IMR-90 (cell line): ENCODE data around the gene PLA2G4D. TPM values are rescaled to one million over a fixed set of nuclear protein-coding genes. Genes with fewer than 3 reads are reported as not detected.

Source experiments
- ATAC-seq: fragments of 200-7000 bp; cut with Tn5 transposase; 2 replicates; pipeline ENCODE4 v1.9.1; 2020; ENCODE audit warnings: low read depth, mild to moderate bottlenecking, moderate library complexity
- BruUV-seq: library from RNA; stranded (reverse); fragments of 400-500 nt; replicated peaks from 2 replicates; lab custom pipeline; 2021; lab: Mats Ljungman, UMichigan
- CTCF ChIA-PET: fragments of 300-600 bp; formaldehyde crosslinking; extraction: SDS; loops from one replicate; lab custom pipeline; 2021; ENCODE audit warnings: antibody characterized with exemption; lab: Yijun Ruan, JAX
- POLR2A ChIA-PET: fragments of 300-600 bp; sonication (Branson Sonifier 250); formaldehyde crosslinking; loops from one replicate; lab custom pipeline; 2022; ENCODE audit warnings: antibody characterized with exemption; ENCODE audit not compliant: unreplicated experiment; lab: Charles Lee
- DNase-seq: peaks from one replicate; pipeline ENCODE4 v3.0.0; 2013
- H2AFZ ChIP-seq: replicated peaks from 2 replicates; pipeline ENCODE3; 2013; ENCODE audit warnings: low read length, mild to moderate bottlenecking; ENCODE audit not compliant: poor library complexity
- H2AK5ac ChIP-seq: 2 replicates; pipeline ENCODE4 v1.6.1; 2013; ENCODE audit warnings: low read depth, low read length, inconsistent platforms
- H2AK9ac ChIP-seq: replicated peaks from 2 replicates; pipeline ENCODE3; 2013; ENCODE audit warnings: mild to moderate bottlenecking, low read depth, low read length, moderate library complexity; ENCODE audit not compliant: poor library complexity
- H2BK120ac ChIP-seq: 2 replicates; pipeline ENCODE4 v1.6.1; 2013; ENCODE audit warnings: low read depth, low read length, inconsistent platforms
- H2BK15ac ChIP-seq: 3 replicates; pipeline ENCODE4 v1.6.1; 2013; ENCODE audit warnings: low read depth, low read length, inconsistent platforms
- H2BK20ac ChIP-seq: 2 replicates; pipeline ENCODE4 v1.6.1; 2013; ENCODE audit warnings: low read depth, mild to moderate bottlenecking, inconsistent platforms, low read length, moderate library complexity
- H2BK5ac ChIP-seq: 2 replicates; pipeline ENCODE4 v1.6.1; 2013; ENCODE audit warnings: mild to moderate bottlenecking, low read depth, low read length, inconsistent platforms; ENCODE audit not compliant: poor library complexity, severe bottlenecking
- H3K14ac ChIP-seq: replicated peaks from 2 replicates; pipeline ENCODE4 v1.6.1; 2013; ENCODE audit warnings: low read depth, low read length, inconsistent platforms
- H3K18ac ChIP-seq: 2 replicates; pipeline ENCODE4 v1.6.1; 2013; ENCODE audit warnings: low read depth, low read length, control low read depth
- H3K23ac ChIP-seq: 2 replicates; pipeline ENCODE4 v1.6.1; 2013; ENCODE audit warnings: low read depth, low read length, inconsistent platforms
- H3K27ac ChIP-seq: 2 replicates; pipeline ENCODE4 v1.5.1; 2013; ENCODE audit warnings: mild to moderate bottlenecking, control low read depth, low read length; ENCODE audit not compliant: insufficient read depth
- H3K27me3 ChIP-seq: 2 replicates; pipeline ENCODE4 v1.6.1; 2013; ENCODE audit warnings: low read length; ENCODE audit not compliant: control insufficient read depth, insufficient read depth
- H3K36me3 ChIP-seq: 2 replicates; pipeline ENCODE4 v1.6.1; 2013; ENCODE audit warnings: low read length, mixed read lengths; ENCODE audit not compliant: control insufficient read depth, insufficient read depth
- H3K4ac ChIP-seq: 2 replicates; pipeline ENCODE4 v1.6.1; 2013; ENCODE audit warnings: low read depth, low read length, inconsistent platforms
- H3K4me1 ChIP-seq: 2 replicates; pipeline ENCODE4 v1.6.1; 2013; ENCODE audit warnings: low read length, mixed read lengths; ENCODE audit not compliant: control insufficient read depth, insufficient read depth
- H3K4me2 ChIP-seq: 2 replicates; pipeline ENCODE4 v1.6.1; 2013; ENCODE audit warnings: low read depth, mild to moderate bottlenecking, control low read depth, low read length, moderate library complexity
- H3K4me3 ChIP-seq: 2 replicates; pipeline ENCODE4 v1.5.1; 2013; ENCODE audit warnings: low read depth, mild to moderate bottlenecking, control low read depth, low read length, moderate library complexity; ENCODE audit not compliant: insufficient read depth
- H3K56ac ChIP-seq: 2 replicates; pipeline ENCODE4 v1.6.1; 2013; ENCODE audit warnings: low read length, inconsistent platforms; ENCODE audit not compliant: insufficient read depth; ENCODE audit errors: extremely low read depth
- H3K79me1 ChIP-seq, 2 experiments: 2 replicates each; pipeline ENCODE4 v1.6.1; 2013; ENCODE audit warnings: low read length in 2 of 2, inconsistent platforms in 1 of 2, low read depth in 1 of 2
- H3K9ac ChIP-seq: 2 replicates; pipeline ENCODE4 v1.6.1; 2013; ENCODE audit warnings: low read depth, low read length, control low read depth
- H3K9me1 ChIP-seq: 2 replicates; pipeline ENCODE4 v1.6.1; 2013; ENCODE audit warnings: low read length, inconsistent platforms; ENCODE audit not compliant: insufficient read depth
- H3K9me3 ChIP-seq: 2 replicates; pipeline ENCODE4 v1.6.1; 2013; ENCODE audit warnings: low read length; ENCODE audit not compliant: control insufficient read depth, insufficient read depth
- H4K20me1 ChIP-seq: 2 replicates; pipeline ENCODE4 v1.6.1; 2013; ENCODE audit warnings: low read length, inconsistent platforms; ENCODE audit not compliant: insufficient read depth
- H4K5ac ChIP-seq: 2 replicates; pipeline ENCODE4 v1.6.1; 2013; ENCODE audit warnings: mild to moderate bottlenecking, low read depth, low read length, control low read depth
- H4K8ac ChIP-seq, 2 experiments: 2 replicates each; pipeline ENCODE4 v1.6.1; 2013; ENCODE audit warnings: low read depth in 2 of 2, low read length in 2 of 2, control low read depth in 1 of 2, inconsistent platforms in 1 of 2
- H4K91ac ChIP-seq: 2 replicates; pipeline ENCODE4 v1.6.1; 2013; ENCODE audit warnings: low read depth, low read length, inconsistent platforms; ENCODE audit not compliant: insufficient read depth
- FOS ChIP-seq: fragments of 150-350 bp; IDR thresholded peaks from 2 replicates; pipeline ENCODE4 v1.6.1; 2016; ENCODE audit warnings: low read depth, low read length
- NFE2L2 ChIP-seq: fragments of 150-350 bp; IDR thresholded peaks from 2 replicates; pipeline ENCODE4 v1.6.1; 2016; ENCODE audit warnings: low read depth, mild to moderate bottlenecking, low read length
- USF2 ChIP-seq: fragments of 150-350 bp; IDR thresholded peaks from 2 replicates; pipeline ENCODE4 v1.6.1; 2017; ENCODE audit warnings: mild to moderate bottlenecking, antibody characterized with exemption, low read length, low read depth
- WGBS, 2 experiments: methylation state at CpG; one replicate each; pipeline versions ENCODE4 v1.1.5 to v1.1.7; 2013; ENCODE audit warnings: missing lambda C conversion rate in 2 of 2; ENCODE audit not compliant: insufficient read length in 1 of 2; ENCODE audit errors: extremely low coverage in 2 of 2; 5-methylcytosine and 5-hydroxymethylcytosine counted together
- dilution Hi-C: fragments of 300-500 bp; cut with HindIII; formaldehyde crosslinking; loops from one replicate; pipeline ENCODE4 v1.14.3; 2018; ENCODE audit warnings: low sequenced_read_pairs; ENCODE audit not compliant: unreplicated experiment
- in situ Hi-C: fragments of 300-500 bp; cut with MboI; formaldehyde crosslinking; loops from 3 replicates; pipeline ENCODE4 v1.14.3; 2019; ENCODE audit warnings: low sequenced_read_pairs, inconsistent platforms, mixed read lengths
- intact Hi-C: fragments of 100-400 bp; cut with micrococcal nuclease; formaldehyde crosslinking; loops from 2 replicates; pipeline ENCODE4 v1.10.0; 2022
- polyA plus RNA-seq, 3 experiments: library from polyadenylated mRNA; depleted of rRNA; stranded (reverse); fragments of >200 nt; gene quantifications; 2 replicates each; pipeline ENCODE4 v1.2.3, GENCODE V29; 2012; ENCODE audit warnings: low replicate concordance in 1 of 3
- total RNA-seq: library from RNA; depleted of rRNA; stranded (reverse); fragments of >200 nt; gene quantifications from 2 replicates; pipeline ENCODE4 v1.2.3, GENCODE V29; 2012

The PLA2G4D gene
- total and polyA plus RNA-seq, 2 of the 4 experiments (the other 2 are of a cell fraction), result not detected

- H3K23ac ChIP-seq, result no peak overlapping the region
- no peak overlapping the region for H3K4ac ChIP-seq
- H3K9ac ChIP-seq, result no peak overlapping the region
- ChIA-PET POLR2A (interaction anchor here (0.6 kb wide), 1 partner anchor 409 kb away, joined by 9 read pairs; no protein-coding TSS in a partner anchor), CTCF (no interaction called here)
- TF ChIP-seq FOS (no peak), USF2 (no peak), NFE2L2 (no peak)
- no peak overlapping the region for H2BK20ac ChIP-seq
- dilution Hi-C loops (no loop called here), in situ Hi-C loops (no loop called here), intact Hi-C loops (no loop called here)
- H4K91ac ChIP-seq, result no peak overlapping the region
- H3K14ac ChIP-seq, result no peak overlapping the region
- no peak overlapping the region for H3K4me2 ChIP-seq
- H4K5ac ChIP-seq, result no peak overlapping the region
- no peak for ATAC-seq
- no peaks in the 10 kb centered on the region for H3K4me1 ChIP-seq
- H3K9me1 ChIP-seq, result no peaks in the 10 kb centered on the region
- BruUV-seq, result no TSS peak
- WGBS, 2 experiments, result 73% methylated on average over 13 of the region's 45 CpGs; no CpG with 5 or more reads in 1 of the 2 experiments
- no peak overlapping the region for H2BK15ac ChIP-seq
- no peak overlapping the region for H3K56ac ChIP-seq
- H2BK5ac ChIP-seq, result no peak overlapping the region
- no peak overlapping the region for H2BK120ac ChIP-seq
- peaks cover 33% of the 10 kb centered on the region for H3K27me3 ChIP-seq
- DNase-seq, result no peak
- H3K9me3 ChIP-seq, result peaks cover 5% of the 10 kb centered on the region; the same call in 1 of the 2 replicates
- H2AK5ac ChIP-seq, result no peak overlapping the region
- H4K20me1 ChIP-seq, result no peaks in the 10 kb centered on the region
- H3K18ac ChIP-seq, result no peak overlapping the region
- H3K27ac ChIP-seq, result no peak overlapping the region
- H4K8ac ChIP-seq, result no peak overlapping the region
- no peak overlapping the region for H2AK9ac ChIP-seq
- H2AFZ ChIP-seq, result no peak overlapping the region
- no peaks in the 10 kb centered on the region for H3K79me1 ChIP-seq
- no peaks in the 10 kb centered on the region for H3K36me3 ChIP-seq
- H3K4me3 ChIP-seq, result no peak overlapping the region
Observed at GRCh38 chr15:42036112-42036905, 58.1 kb downstream of the PLA2G4D start.
